GM23248 (cell line): ENCODE measurements around the gene MTCL1.

Experiments
- EZH2 ChIP-seq: fragments of 200-600 bp; sonication (generic); IDR thresholded peaks from 2 replicates; pipeline ENCODE4 v1.6.1; 2018; ENCODE audit warnings: antibody characterized with exemption, mild to moderate bottlenecking; ENCODE audit not compliant: insufficient read depth, poor library complexity, severe bottlenecking
- EZH2phosphoT487 ChIP-seq: fragments of 200-600 bp; sonication (generic); IDR thresholded peaks from 2 replicates; pipeline ENCODE4 v1.6.1; 2018; ENCODE audit warnings: antibody characterized with exemption, moderate library complexity, mild to moderate bottlenecking, low read depth; ENCODE audit not compliant: insufficient read depth

DNA sequence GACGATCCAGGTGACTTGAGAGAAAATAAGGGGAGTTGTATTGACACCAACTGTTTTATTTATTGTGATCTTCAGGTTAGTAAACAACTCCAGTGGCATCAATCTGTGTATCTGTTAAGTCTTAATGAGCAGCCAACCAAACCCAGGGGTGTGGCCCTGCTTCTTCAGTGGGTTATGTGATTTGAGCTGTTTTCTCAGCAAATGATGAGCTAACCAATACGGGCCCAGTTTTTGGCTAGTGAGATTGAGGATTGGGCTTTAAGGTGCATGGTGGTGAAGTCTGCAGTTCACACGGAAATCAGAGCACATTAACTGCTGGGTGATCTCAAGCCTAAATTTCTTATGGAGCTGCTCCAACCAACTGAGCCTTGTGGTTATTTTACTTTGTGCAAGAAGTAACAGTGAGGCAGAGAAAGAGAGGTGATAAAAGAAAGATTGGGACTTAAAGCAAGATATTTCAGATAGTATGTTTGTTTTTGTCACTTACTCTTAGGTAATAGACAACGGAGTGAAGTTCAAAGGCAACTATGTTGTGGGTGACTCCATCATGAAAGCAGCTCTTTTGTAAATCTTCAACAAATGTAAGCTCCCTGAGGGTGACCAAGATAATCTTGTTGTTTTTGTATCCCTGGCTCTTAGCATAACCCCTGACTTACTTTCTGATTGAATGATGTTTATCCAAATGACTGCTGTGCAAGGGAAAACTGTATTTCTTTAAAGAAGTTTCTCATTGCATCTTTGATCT is 2.4 kb downstream of the MTCL1 start:
- TF ChIP-seq EZH2 (no peak), EZH2phosphoT487 (no peak)
